ENCODE data around the gene PTPN7.
"Not testable (repeated sequence)": the region's sequence is repeated elsewhere in the genome, so short reads cannot be mapped to it uniquely, and the experiment has no call there.

PTPN7 gene

DNA sequence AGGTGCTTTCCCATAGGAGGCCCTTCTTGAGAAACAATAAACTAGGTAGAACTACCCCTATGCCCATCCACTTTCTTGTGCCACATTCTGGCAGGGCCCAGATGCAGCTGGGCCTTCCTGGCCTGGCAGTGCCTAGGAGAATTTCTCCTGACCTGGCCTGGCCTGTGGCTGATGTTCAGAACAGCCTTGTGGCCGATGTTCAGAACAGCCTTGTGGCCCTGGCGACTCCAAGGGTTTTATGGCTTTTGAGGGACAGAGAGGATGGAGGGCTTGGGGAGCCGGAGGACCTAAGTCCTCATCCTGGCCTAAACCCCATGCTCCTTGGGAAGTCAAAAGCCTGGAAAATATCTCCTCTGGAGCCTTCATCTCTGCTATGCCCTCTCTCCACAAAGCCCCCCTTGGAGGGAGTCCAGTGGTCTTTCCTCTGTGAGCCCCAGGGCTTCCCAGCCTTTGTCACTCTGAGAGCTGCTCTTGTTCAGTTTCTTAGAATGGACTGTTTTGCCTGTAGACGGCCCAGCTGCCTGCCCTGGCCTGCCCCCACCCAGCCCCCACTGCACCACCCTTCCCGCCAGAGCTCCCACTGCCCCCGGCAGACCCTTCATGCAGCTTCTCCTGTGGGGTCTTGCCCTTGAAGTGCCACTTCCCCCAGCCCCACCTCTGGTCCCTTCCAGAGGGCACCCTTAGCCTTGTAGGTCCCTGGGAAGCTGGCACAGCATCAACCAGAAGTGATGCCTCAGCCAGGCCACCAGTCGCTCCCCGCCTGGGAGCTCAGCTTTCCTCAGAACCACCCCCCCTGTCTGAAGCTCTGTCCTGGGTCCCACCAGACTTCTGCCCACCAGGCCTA lies 30.7 kb downstream of the PTPN7 start:
- no peak for DNase-seq

DNA sequence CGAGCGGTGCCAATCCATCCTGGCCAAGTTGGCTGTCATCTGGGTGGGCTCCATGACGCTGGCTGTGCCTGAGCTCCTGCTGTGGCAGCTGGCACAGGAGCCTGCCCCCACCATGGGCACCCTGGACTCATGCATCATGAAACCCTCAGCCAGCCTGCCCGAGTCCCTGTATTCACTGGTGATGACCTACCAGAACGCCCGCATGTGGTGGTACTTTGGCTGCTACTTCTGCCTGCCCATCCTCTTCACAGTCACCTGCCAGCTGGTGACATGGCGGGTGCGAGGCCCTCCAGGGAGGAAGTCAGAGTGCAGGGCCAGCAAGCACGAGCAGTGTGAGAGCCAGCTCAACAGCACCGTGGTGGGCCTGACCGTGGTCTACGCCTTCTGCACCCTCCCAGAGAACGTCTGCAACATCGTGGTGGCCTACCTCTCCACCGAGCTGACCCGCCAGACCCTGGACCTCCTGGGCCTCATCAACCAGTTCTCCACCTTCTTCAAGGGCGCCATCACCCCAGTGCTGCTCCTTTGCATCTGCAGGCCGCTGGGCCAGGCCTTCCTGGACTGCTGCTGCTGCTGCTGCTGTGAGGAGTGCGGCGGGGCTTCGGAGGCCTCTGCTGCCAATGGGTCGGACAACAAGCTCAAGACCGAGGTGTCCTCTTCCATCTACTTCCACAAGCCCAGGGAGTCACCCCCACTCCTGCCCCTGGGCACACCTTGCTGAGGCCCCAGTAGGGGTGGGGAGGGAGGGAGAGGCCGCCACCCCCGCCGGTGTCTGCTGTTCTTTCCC lies 32.4 kb downstream of the PTPN7 start:
- DNase-seq: no peak

GRCh38 chr1:202127061-202127460 lies 33.3 kb downstream of the PTPN7 start:
- no peak for DNase-seq

DNA sequence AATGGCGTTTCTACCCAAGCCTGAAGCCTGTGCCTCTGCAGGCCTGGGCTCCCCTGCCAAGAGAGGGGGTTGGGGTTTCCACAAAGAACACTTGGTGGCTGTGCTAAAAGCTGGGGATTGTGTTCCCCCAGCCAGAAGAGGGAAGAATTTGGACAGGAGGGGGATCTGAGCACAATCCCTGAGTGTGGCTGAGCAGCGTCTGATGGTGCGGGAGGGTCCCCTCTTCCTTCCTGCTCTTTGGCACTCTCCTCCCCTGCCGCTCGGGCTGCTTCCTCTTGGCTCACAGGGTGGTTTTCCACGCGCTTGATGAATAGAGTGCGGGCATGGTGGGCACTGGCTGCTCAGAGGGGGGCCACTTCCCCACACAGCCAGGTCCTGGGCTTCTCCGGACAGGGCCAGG lies 34.0 kb downstream of the PTPN7 start:
- DNase-seq: no peak

GRCh38 chr1:202125611-202126010 lies 34.8 kb downstream of the PTPN7 start:
- no peak for DNase-seq

DNA sequence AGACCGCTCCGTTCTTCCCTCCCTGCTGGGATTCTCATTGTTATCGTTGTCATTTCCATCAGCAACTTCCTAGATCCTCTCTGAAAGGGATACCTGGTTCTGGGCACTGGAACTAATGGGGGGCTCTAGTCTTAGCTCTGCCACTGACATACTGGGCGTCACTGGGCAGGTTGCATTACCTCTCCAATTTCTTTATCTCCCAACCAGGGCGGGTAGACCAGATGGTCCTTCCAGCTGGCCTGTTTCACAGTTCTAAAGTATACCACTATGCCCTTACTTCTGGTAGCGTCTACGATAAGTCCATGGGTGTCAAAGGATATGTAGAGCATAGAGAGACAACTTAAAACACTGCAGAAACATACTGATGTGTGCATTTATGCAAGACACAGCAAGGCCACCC lies 36.3 kb downstream of the PTPN7 start:
- DNase-seq: no peak

DNA sequence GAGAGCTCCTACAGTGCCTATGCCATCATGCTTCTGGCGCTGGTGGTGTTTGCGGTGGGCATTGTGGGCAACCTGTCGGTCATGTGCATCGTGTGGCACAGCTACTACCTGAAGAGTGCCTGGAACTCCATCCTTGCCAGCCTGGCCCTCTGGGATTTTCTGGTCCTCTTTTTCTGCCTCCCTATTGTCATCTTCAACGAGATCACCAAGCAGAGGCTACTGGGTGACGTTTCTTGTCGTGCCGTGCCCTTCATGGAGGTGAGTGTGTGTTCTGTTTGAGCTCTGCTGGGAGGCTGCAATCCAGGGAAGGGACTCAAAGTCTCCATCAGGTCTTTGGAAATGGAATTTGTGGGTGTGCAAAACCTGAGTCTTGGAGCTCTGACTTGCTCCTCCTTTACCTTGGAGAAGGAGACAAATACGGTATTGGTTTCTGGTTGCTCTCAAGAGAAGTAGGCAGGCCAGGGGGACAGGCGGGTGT lies 37.0 kb downstream of the PTPN7 start:
- DNase-seq: no peak

GRCh38 chr1:202122639-202123335 lies 37.6 kb downstream of the PTPN7 start, which contains the start of gene GPR37L1:
GPR37L1 (plus strand) TSS chr1:202122917; CDS start chr1:202122964, 47 bp downstream.
- no peak for DNase-seq

DNA sequence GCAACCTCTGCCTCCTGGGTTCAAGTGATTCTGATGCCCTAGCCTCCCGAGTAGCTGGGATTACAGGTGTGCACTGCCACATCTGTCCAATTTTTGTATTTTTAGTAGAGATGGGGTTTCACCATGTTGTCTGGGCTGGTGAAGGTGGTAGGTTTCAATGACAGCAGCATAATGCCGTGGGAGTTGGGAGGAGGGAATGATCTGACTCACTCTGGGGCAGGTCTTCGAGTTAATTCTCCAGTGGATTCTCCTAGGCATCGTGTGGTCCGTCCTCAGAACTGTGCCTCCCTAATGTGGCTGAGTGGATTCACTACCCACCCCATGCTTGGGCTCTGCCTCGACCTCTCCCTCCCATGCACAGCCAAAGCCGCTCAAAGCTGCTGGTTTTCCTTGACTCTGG lies 39.4 kb downstream of the PTPN7 start:
- no peak for DNase-seq

DNA sequence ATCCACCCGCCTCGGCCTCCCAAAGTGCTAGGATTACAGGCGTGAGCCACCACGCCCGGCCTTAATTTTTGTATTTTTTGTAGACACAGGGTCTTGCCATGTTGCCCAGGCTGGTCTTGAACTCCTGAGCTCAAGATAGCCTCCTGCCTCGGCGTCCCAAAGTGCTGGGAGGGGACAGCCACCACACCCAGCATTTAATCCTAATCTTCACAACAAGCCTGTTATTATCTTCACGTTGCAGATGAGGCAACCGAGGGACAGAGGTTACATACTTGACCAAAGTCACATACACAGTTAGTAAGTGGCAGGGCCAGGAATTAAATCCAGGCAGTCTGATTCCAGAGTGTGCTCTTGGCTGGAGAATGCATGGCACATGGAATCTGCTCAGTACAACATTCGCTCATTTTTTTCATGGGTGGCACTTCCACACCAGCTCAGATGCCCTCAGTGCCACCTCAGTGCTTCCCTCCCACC lies 42.5 kb downstream of the PTPN7 start:
- no peak for DNase-seq

- no peak for DNase-seq
These were observed 44.1 kb downstream of the PTPN7 start for GRCh38 chr1:202116287-202116686.

- DNase-seq: no peak
These were observed 46.6 kb downstream of the PTPN7 start for GRCh38 chr1:202113690-202114300.

DNA sequence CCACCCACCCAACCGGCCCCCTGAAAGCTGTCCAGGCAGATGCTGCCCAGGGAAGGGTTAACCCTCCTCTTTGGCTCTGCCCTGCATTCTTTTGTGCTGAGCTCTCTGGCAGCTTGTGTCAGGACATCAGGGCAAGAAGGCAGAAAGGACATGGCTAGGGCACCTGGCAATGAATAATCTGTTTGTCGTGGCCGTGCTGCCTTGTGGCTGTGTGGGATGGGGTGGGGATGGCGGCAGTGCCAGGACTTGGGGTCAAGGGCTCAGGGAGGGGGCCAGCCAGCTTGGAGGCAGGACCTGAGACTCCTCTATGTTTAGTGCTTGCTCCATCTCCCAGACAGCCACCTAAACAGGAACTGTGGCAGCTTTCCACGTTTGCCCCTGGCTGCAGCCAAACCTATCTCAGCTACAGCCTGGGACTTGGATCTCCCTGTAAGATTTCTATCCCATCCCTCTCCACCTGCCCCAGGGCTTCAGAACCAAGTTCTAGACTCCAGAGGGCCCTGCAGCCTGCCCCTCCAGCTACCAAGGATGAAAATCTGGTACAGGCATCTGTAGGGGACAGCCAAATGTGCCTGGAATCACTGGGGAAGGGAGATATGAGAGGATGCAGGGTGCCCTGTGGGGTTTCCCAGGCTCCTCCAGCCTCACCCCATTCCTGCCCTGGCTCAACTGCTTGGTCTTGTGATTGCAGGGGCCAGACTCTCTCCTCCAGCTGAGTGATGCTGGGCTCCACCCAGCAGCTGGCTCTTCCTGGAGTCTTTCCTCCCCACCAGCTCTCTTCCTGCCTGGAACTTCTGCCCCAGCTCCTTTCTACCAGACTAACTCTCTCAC lies 47.3 kb downstream of the PTPN7 start:
- no peak for DNase-seq

- not testable (repeated sequence) for DNase-seq
These were observed 48.8 kb downstream of the PTPN7 start for GRCh38 chr1:202111589-202111988.

- no peak for DNase-seq
These were observed 49.4 kb downstream of the PTPN7 start for GRCh38 chr1:202110977-202111376.

- DNase-seq: no peak
These were observed 52.3 kb downstream of the PTPN7 start for GRCh38 chr1:202107801-202108731.

GRCh38 chr1:202107321-202107761 lies 53.1 kb downstream of the PTPN7 start:
- DNase-seq: no peak

- DNase-seq: no peak
These were observed 53.8 kb downstream of the PTPN7 start for GRCh38 chr1:202106340-202107254.
